Adrenal gland (tissue), 12 donors: Measurements from ENCODE around the gene AACS. TPM values are rescaled to one million over a fixed set of nuclear protein-coding genes. Genes with fewer than 3 reads are reported as not detected.

Experiments used
- DNase-seq, 7 donors: peaks; one replicate each; pipeline ENCODE4 v3.0.0-alpha.2; 2019 to 2020
- H3K27ac ChIP-seq, 5 donors: fragments of 200-600 bp; sonication (generic) in 4 of 5; 1 replicate in 3 of 5; 2 replicates in 2 of 5; pipeline versions ENCODE4 v1.5.1 to v1.8.0; 2016 to 2020; ENCODE audit warnings: mild to moderate bottlenecking in 1 of 5
- H3K27me3 ChIP-seq: fragments of 200-600 bp; 2 replicates; pipeline ENCODE4 v1.8.0; 2021
- H3K36me3 ChIP-seq, 2 donors: fragments of 200-600 bp; replicated peaks in 1 of 2; 1 replicate in 1 of 2; 2 replicates in 1 of 2; pipeline versions ENCODE4 v1.5.1 to v1.8.0; 2018 to 2022
- H3K4me1 ChIP-seq, 2 donors: fragments of 200-600 bp; replicated peaks in 1 of 2; 1 replicate in 1 of 2; 2 replicates in 1 of 2; pipeline versions ENCODE4 v1.5.1 to v1.8.0; 2018 to 2021
- H3K4me3 ChIP-seq, 4 donors: fragments of 200-600 bp; sonication (generic) in 3 of 4; one replicate each; pipeline ENCODE4 v1.5.1; 2016 to 2018
- H3K9me3 ChIP-seq, 3 donors: fragments of 200-600 bp; sonication (generic) in 1 of 3; replicated peaks in 1 of 3; 1 replicate in 2 of 3; 2 replicates in 1 of 3; pipeline versions ENCODE4 v1.5.1 to v1.8.0; 2016 to 2021
- POLR2A ChIP-seq, 2 donors: fragments of 450-650 bp; IDR thresholded peaks; one replicate each; pipeline ENCODE4 v1.6.1; 2017; ENCODE audit warnings: antibody characterized with exemption in 2 of 2, mild to moderate bottlenecking in 2 of 2, moderate library complexity in 1 of 2
- WGBS, 4 donors: extraction: QIAGEN DNeasy Blood & Tissue Kit in 2 of 4; methylation state at CpG; one replicate each; pipeline versions ENCODE4 v1.1.5 to v1.1.7; 2013 to 2017; 5-methylcytosine and 5-hydroxymethylcytosine counted together
- intact Hi-C, 2 donors: fragments of 100-400 bp; cut with DNase I; formaldehyde crosslinking; loops; one replicate each; pipeline versions ENCODE4 v1.14.1 to v1.15.0; 2022 to 2023
- polyA plus RNA-seq, 3 donors: library from polyadenylated mRNA; stranded (reverse); fragments of 200-250 nt in 2 of 3; fragments of 350-450 nt in 1 of 3; fragmentation: Illumina TruSeq in 1 of 3; extraction: RNeasy Lipid Tissue Mini Kit (QIAGEN cat#74804) in 1 of 3; gene quantifications; one replicate each; pipeline ENCODE4 v1.2.3, GENCODE V29; 2013 to 2014
- total RNA-seq, 9 donors: library from RNA; depleted of rRNA in 4 of 9; stranded (reverse); fragments of >200 nt in 4 of 9; fragments of 120-200 nt in 1 of 9; fragmentation: NEBNext Ultra II Directional in 1 of 9; extraction: Animal tissue kit (Norgen Biotek cat#: 25700) in 1 of 9; gene quantifications; one replicate each; pipeline versions ENCODE4 v1.1.0 to v1.2.4, GENCODE V29; 2013 to 2023
- TF ChIP-seq, protein P1 (sequence below), 6 experiments: fragments of 450-650 bp in 4 of 6; fragments of 200-600 bp in 2 of 6; sonication (generic) in 1 of 6; IDR thresholded peaks; 1 replicate in 5 of 6; 2 replicates in 1 of 6; pipeline versions ENCODE4 v1.5.1 to v1.8.0; 2016 to 2021; ENCODE audit warnings: antibody characterized with exemption in 6 of 6, mild to moderate bottlenecking in 2 of 6, moderate library complexity in 1 of 6
- donor health status: healthy with polysubstance abuse.
- donor health status: Bipolar disorder and iron deficiency.
- donor health status: DM: yes; HTN: yes; CAD: no.
- donor health status: DM: no; HTN: no; CAD: no.
- donor health status: DM: no; HTN: no; CAD: no.
- donor health status: DM: yes; HTN: yes; CAD: no.

AACS gene
- total and polyA plus RNA-seq, 12 donors: 8.0 to 31.7 (median 15.4) TPM

DNA sequence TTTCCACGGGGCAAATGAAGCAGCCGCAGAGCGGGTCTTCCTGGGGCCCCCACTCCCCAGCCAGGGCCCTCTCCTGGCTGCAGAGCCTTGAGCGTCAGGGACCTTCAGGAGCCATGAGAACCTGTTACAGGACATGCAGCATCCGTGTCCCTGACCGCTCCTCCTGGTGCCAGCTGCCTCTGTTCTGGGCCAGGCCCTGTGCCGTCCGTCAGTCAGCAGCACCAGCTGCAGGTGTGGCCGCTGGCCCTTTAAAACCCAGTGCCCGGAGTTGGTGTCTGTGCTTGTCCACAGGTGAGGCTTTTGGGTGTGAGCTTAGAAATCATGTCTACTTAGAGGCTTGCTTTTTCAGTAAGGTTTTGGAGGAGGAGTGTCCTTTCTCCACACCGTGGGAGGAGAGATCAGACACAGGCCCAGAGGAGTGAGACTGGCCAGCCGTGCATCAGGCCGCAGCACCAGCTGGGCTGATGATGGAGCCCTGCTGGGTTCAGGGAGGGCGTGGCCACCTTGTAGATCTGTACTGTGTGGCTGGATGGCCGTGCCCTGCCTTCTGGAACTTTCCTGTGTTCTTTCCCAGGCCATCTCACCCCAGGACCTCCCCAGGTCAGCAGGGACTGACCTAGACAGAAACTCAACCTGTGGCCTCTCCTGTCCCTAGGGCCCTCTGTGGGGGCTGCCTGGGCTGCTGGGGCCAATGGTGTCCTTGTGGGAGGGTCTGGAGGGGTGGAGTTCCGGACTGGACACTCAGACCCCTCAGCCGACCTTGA lies 27.1 kb downstream of the AACS start:
- 71 to 89% (median 85%) methylated on average over 5 to 17 of the region's 17 CpGs for WGBS, 4 donors
- H3K27ac ChIP-seq: peak overlapping the region in 1 of 5 donors; percentile 31
- no peak overlapping the region for H3K4me3 ChIP-seq
- H3K36me3 ChIP-seq: peaks cover 0 to 1% of the 10 kb centered on the region in 2 donors
- H3K27me3 ChIP-seq: no peaks in the 10 kb centered on the region
- intact Hi-C loops: no loop called here
- no peaks in the 10 kb centered on the region for H3K9me3 ChIP-seq
- no peak for DNase-seq
- H3K4me1 ChIP-seq: peaks cover 0 to 9% of the 10 kb centered on the region in 2 donors
- TF ChIP-seq, protein P1, sequence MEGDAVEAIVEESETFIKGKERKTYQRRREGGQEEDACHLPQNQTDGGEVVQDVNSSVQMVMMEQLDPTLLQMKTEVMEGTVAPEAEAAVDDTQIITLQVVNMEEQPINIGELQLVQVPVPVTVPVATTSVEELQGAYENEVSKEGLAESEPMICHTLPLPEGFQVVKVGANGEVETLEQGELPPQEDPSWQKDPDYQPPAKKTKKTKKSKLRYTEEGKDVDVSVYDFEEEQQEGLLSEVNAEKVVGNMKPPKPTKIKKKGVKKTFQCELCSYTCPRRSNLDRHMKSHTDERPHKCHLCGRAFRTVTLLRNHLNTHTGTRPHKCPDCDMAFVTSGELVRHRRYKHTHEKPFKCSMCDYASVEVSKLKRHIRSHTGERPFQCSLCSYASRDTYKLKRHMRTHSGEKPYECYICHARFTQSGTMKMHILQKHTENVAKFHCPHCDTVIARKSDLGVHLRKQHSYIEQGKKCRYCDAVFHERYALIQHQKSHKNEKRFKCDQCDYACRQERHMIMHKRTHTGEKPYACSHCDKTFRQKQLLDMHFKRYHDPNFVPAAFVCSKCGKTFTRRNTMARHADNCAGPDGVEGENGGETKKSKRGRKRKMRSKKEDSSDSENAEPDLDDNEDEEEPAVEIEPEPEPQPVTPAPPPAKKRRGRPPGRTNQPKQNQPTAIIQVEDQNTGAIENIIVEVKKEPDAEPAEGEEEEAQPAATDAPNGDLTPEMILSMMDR (IDR thresholded peaks at IDR 0.05): no peak
- TF ChIP-seq POLR2A (IDR thresholded peaks at IDR 0.05): no peak

GRCh38 chr12:125092872-125093680 lies 27.8 kb downstream of the AACS start:
- Histone ChIP-seq H3K9me3 (no peaks in the 10 kb centered on the region), H3K4me1 (peaks cover 0 to 9% of the 10 kb centered on the region in 2 donors), H3K36me3 (no peaks in the 10 kb centered on the region), H3K27ac (peak overlapping the region in 1 of 5 donors; percentile 31), H3K4me3 (no peak overlapping the region), H3K27me3 (no peaks in the 10 kb centered on the region)
- TF ChIP-seq POLR2A (IDR thresholded peaks at IDR 0.05): no peak
- TF ChIP-seq, protein P1 (IDR thresholded peaks at IDR 0.05): no peak
- intact Hi-C loops: no loop called here
- WGBS, 4 donors: 42 to 70% (median 60%) methylated on average over 6 to 19 of the region's 19 CpGs
- peak in 5 of 7 donors; percentile 23 to 40 (median 33) for DNase-seq

- no peak for DNase-seq
- Histone ChIP-seq H3K27me3 (no peaks in the 10 kb centered on the region), H3K9me3 (no peaks in the 10 kb centered on the region), H3K4me1 (peaks cover 0 to 9% of the 10 kb centered on the region in 2 donors), H3K27ac (no peak overlapping the region), H3K36me3 (no peaks in the 10 kb centered on the region), H3K4me3 (no peak overlapping the region)
- TF ChIP-seq POLR2A (IDR thresholded peaks at IDR 0.05): no peak
- TF ChIP-seq, protein P1 (IDR thresholded peaks at IDR 0.05): no peak
- WGBS, 4 donors: 90 to 94% (median 94%) methylated on average over 8 to 26 of the region's 26 CpGs
- intact Hi-C loops: no loop called here
Observed at GRCh38 chr12:125093681-125094330, 28.6 kb downstream of the AACS start.

DNA sequence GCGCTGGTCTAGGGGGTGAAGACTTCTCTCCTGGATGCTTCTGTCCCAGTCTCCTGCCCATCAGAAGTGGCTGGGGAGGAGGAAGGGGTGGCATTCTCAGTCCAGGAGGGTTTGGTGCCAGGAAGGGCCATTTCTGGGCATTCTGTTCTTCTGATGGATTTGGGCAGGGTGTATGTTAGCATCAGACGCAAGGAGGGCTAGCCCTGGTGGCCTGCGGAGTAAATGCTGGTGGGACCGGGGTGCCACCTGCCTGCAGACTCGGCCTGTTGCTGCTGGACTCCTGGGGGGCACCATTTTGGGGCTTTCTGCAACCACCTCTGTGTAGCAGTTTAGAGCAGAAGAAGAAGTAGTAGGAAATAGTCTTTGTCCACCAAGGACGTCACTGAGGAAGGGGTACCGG lies 31.7 kb downstream of the AACS start:
- H3K27me3 ChIP-seq: no peaks in the 10 kb centered on the region
- H3K27ac ChIP-seq: no peak overlapping the region
- peaks cover 0 to 9% of the 10 kb centered on the region in 2 donors for H3K4me1 ChIP-seq
- intact Hi-C loops: no loop called here
- H3K4me3 ChIP-seq: no peak overlapping the region
- TF ChIP-seq, protein P1 (IDR thresholded peaks at IDR 0.05): no peak
- no peak for TF ChIP-seq POLR2A (IDR thresholded peaks at IDR 0.05)
- no peak for DNase-seq
- H3K36me3 ChIP-seq: no peaks in the 10 kb centered on the region
- WGBS, 4 donors: 86 to 96% (median 93%) methylated on average over 3 to 7 of the region's 7 CpGs
- no peaks in the 10 kb centered on the region for H3K9me3 ChIP-seq
